ENCODE results near the gene SEM1.
"Not testable (repeated sequence)": the region's sequence is repeated elsewhere in the genome, so short reads cannot be mapped to it uniquely, and the experiment has no call there.

Gene SEM1

DNA sequence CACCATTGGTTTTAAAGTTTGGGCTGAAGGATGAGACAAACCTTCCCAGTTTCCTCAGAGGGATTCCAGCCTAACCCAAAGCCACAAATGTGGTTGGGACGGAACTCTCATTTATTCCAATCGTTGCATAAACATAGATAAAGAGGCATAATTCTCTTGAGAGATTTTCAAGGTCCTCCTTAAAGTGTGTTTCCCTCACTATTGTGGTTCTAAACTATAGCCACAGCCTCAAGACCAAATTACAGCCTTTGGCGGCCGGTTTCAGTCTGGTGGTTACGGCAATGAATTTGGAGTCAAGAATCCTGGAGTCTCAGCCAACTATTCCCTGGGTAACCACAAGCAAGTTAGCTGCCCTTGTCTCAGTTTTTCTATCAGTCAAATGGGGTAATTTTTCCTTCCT is 42.6 kb downstream of the SEM1 start:
- TF ChIP-seq, protein P1, sequence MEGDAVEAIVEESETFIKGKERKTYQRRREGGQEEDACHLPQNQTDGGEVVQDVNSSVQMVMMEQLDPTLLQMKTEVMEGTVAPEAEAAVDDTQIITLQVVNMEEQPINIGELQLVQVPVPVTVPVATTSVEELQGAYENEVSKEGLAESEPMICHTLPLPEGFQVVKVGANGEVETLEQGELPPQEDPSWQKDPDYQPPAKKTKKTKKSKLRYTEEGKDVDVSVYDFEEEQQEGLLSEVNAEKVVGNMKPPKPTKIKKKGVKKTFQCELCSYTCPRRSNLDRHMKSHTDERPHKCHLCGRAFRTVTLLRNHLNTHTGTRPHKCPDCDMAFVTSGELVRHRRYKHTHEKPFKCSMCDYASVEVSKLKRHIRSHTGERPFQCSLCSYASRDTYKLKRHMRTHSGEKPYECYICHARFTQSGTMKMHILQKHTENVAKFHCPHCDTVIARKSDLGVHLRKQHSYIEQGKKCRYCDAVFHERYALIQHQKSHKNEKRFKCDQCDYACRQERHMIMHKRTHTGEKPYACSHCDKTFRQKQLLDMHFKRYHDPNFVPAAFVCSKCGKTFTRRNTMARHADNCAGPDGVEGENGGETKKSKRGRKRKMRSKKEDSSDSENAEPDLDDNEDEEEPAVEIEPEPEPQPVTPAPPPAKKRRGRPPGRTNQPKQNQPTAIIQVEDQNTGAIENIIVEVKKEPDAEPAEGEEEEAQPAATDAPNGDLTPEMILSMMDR (IDR thresholded peaks at IDR 0.05; ENCODE audit: insufficient read depth, low read length, poor library complexity, severe bottlenecking) = no peak
- DNase-seq (ENCODE audit: extremely low read depth, insufficient read length) = no peak
- Histone ChIP-seq H3K27me3 (replicated peaks; ENCODE audit: control insufficient read depth, insufficient read depth, low read length) (no peaks in the 10 kb centered on the region), H3K36me3 (ENCODE audit: control insufficient read depth, insufficient read depth, low read length) (no peaks in the 10 kb centered on the region), H3K4me3 (replicated peaks; ENCODE audit: low read depth, low read length) (no peak overlapping the region)

DNA sequence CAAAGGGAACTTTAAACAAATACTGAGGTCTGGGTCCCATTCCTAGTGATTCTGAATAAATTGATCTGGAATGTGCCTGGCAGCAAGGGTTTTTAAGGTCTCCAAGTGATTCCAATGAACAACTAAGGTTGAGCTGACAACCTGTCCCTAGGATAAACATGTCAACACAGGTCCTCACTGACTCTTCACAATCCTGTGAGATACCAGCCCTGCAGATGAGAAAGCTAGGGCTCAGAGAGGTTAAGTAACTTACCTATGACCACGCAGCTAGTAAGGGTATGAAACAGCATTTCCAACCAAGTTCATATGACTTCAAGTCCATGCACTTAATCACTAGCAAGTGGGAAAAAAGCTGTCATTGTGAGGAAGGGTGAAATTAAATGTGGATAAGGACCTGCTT is 44.0 kb downstream of the SEM1 start:
- no peak for DNase-seq (ENCODE audit: extremely low read depth, insufficient read length)
- TF ChIP-seq, protein P1 (IDR thresholded peaks at IDR 0.05; ENCODE audit: insufficient read depth, low read length, poor library complexity, severe bottlenecking) = no peak
- H3K4me3 ChIP-seq (replicated peaks; ENCODE audit: low read depth, low read length) = no peak overlapping the region
- no peaks in the 10 kb centered on the region for H3K27me3 ChIP-seq (replicated peaks; ENCODE audit: control insufficient read depth, insufficient read depth, low read length)
- no peaks in the 10 kb centered on the region for H3K36me3 ChIP-seq (ENCODE audit: control insufficient read depth, insufficient read depth, low read length)

DNA sequence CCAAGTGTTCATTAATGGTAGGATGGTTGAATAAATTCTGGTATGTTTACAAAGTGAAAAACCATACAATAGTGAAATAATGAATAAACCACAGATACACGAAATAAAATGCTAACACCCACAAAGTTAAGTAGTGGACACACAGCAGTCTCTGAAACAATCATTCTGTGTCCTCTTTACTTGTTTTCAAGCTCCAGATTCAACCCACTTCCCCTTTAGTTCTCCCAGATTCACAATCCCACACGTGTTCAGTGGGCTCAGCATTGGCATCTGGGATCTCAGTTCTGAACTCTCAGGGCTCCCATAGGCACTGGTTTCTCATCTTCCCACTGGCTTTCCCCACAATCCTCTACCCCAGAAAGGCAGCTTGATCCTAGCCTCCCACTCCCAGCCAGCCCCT is 44.9 kb downstream of the SEM1 start:
- TF ChIP-seq, protein P1 (IDR thresholded peaks at IDR 0.05; ENCODE audit: insufficient read depth, low read length, poor library complexity, severe bottlenecking) = no peak
- DNase-seq (ENCODE audit: extremely low read depth, insufficient read length) = no peak
- no peaks in the 10 kb centered on the region for H3K36me3 ChIP-seq (ENCODE audit: control insufficient read depth, insufficient read depth, low read length)
- no peaks in the 10 kb centered on the region for H3K27me3 ChIP-seq (replicated peaks; ENCODE audit: control insufficient read depth, insufficient read depth, low read length)
- H3K4me3 ChIP-seq (replicated peaks; ENCODE audit: low read depth, low read length) = no peak overlapping the region

DNA sequence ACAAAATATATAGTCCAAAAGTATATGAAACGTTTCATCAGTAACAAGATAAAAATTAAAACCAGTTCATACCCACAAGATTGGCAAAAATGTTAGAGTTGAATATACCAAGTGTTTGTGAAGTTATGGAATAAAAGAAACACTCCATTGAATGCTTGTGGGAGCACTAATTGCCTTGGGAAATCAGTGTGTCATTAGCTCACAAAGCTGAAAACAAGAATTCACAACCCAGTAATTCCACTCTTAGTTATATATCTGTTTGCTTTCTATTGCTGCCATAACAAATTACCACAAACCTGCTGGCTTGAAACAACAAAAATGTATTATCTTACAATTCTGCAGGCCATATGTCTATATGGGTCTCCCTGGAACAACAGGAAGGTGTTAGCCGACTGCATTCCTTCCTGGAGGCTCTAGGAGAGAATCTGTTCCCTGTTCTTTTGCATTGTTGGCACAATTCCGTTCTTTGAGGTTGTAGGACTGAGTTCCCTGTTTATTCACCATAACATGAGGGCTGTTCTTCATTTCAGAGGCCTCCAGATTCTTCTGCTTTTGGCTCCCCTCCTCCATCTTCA is 45.7 kb downstream of the SEM1 start:
- TF ChIP-seq, protein P1 (IDR thresholded peaks at IDR 0.05; ENCODE audit: insufficient read depth, low read length, poor library complexity, severe bottlenecking) = no peak
- no peak for DNase-seq (ENCODE audit: extremely low read depth, insufficient read length)
- H3K36me3 ChIP-seq (ENCODE audit: control insufficient read depth, insufficient read depth, low read length) = no peaks in the 10 kb centered on the region

DNA sequence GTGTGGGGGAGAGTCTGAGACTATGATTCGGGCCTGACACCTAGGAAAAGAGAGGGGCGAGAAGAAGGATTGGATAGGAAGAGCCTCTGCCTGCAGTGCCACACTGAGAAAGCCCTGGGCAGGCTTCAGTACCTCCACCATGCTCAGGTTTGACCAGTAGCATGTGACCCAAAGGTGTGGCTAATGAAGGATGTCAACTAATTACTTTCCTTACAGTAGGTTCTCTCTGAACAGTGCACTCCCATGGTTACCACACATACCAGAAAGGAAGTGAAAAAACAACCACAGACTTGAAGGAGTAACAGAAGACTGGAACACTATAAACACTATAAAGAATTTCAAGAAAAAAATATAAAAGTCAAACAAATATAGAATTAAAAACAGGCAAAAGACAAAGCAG is 46.2 kb downstream of the SEM1 start:
- DNase-seq (ENCODE audit: extremely low read depth, insufficient read length) = peak; percentile 9
- no peaks in the 10 kb centered on the region for H3K27me3 ChIP-seq (replicated peaks; ENCODE audit: control insufficient read depth, insufficient read depth, low read length)
- TF ChIP-seq, protein P1 (IDR thresholded peaks at IDR 0.05; ENCODE audit: insufficient read depth, low read length, poor library complexity, severe bottlenecking) = no peak

More for the DNA sequence above, 45.7 kb downstream of the SEM1 start:
- H3K27me3 ChIP-seq (replicated peaks; ENCODE audit: control insufficient read depth, insufficient read depth, low read length) = no peaks in the 10 kb centered on the region
- no peak overlapping the region for H3K4me3 ChIP-seq (replicated peaks; ENCODE audit: low read depth, low read length)

DNA sequence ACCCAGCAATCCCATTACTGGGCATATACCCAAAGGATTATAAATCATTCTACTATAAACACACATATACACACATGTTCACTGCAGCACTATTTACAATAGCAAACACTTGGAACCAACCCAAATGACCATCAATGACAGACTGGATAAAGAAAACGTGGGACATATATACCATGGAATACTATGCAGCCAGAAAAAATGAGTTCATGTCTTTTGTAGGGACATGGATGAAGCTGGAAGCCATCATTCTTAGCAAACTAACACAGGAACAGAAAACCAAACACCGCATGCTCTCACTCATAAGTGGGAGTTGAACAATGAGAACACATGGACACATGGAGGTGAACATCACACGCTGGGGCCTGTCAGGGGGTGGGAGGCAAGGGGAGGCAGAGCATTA is 47.5 kb downstream of the SEM1 start:
- not testable (repeated sequence) for H3K36me3 ChIP-seq (ENCODE audit: control insufficient read depth, insufficient read depth, low read length); DNase-seq (ENCODE audit: extremely low read depth, insufficient read length); H3K27me3 ChIP-seq (replicated peaks; ENCODE audit: control insufficient read depth, insufficient read depth, low read length); H3K4me3 ChIP-seq (replicated peaks; ENCODE audit: low read depth, low read length)

More for the DNA sequence above, 46.2 kb downstream of the SEM1 start:
- H3K36me3 ChIP-seq (ENCODE audit: control insufficient read depth, insufficient read depth, low read length) = no peaks in the 10 kb centered on the region
- no peak overlapping the region for H3K4me3 ChIP-seq (replicated peaks; ENCODE audit: low read depth, low read length)

Data from GM06990 (cell line).